ENCODE measurements around the gene TRHDE.

Gene TRHDE

DNA sequence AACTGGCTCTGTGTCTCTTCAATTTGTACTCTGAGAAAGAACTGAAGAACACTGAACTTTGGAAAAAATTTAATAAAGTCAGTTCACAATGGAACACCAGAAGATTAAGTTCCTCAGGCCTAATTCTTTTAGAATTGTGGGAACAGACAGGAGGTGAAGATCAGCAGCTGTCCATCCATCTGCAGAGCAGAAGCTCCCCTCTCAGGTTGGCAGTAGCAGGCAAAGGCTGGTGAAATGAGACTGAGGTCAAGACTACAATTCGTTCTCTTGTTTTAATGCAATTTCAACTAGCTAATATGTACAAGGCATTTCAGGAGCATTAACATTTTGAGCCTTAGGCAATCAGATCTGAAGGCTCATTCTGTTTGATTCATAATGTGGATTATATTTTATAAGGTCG lies 10.3 kb upstream of the TRHDE start:
- no peak for TF ChIP-seq CTCF (IDR thresholded peaks at IDR 0.05)
- DNase-seq: no peak
- Mint-ChIP-seq H3K4me3 (no peak overlapping the region), H3K36me3 (ENCODE audit: low read depth) (no peaks in the 10 kb centered on the region), H3K9me3 (no peaks in the 10 kb centered on the region), H3K27me3 (ENCODE audit: low read depth, poor library complexity) (peaks cover 3% of the 10 kb centered on the region), H3K4me1 (no peaks in the 10 kb centered on the region), H3K27ac (no peak overlapping the region)

DNA sequence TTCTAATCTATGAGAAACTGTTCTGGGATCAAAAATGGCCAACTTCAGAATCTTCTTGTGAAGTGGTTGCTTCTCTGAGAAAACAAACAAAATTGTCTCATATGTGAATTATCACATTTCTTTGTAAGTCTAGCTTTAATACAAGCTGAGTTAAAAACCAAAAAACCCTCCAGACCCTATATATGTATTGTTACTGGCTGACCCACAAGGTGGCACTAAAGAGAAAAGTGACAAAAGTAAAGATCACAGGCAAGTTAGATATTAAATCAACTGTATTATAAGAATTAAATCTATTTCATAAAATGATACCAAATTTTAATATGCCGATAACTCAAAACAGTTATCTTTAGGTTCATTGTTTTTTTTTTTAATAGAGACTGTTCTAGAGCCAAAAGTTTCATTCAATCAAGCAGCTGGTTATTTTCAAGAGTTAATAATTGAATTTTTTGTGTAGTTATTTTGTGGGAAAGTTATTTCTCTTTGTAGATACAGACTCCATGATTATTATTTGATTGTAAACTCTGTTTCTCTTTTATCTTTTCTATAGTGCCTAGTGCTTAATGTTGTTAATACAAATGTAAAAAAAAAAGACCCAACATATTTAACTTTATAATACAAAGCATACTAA lies 7.5 kb upstream of the TRHDE start:
- no peak for DNase-seq
- Mint-ChIP-seq H3K27ac (no peak overlapping the region), H3K27me3 (ENCODE audit: low read depth, poor library complexity) (no peaks in the 10 kb centered on the region), H3K9me3 (no peaks in the 10 kb centered on the region), H3K4me1 (no peaks in the 10 kb centered on the region), H3K4me3 (no peak overlapping the region), H3K36me3 (ENCODE audit: low read depth) (no peaks in the 10 kb centered on the region)
- peak; percentile 55 for TF ChIP-seq CTCF (IDR thresholded peaks at IDR 0.05)

GRCh38 chr12:72267974-72268373 lies 4.2 kb upstream of the TRHDE start:
- no peak for TF ChIP-seq CTCF (IDR thresholded peaks at IDR 0.05)
- Mint-ChIP-seq H3K36me3 (ENCODE audit: low read depth) (no peaks in the 10 kb centered on the region), H3K27me3 (ENCODE audit: low read depth, poor library complexity) (peaks cover 32% of the 10 kb centered on the region), H3K27ac (no peak overlapping the region), H3K4me1 (peaks cover 17% of the 10 kb centered on the region), H3K9me3 (no peaks in the 10 kb centered on the region), H3K4me3 (no peak overlapping the region)
- no peak for DNase-seq

DNA sequence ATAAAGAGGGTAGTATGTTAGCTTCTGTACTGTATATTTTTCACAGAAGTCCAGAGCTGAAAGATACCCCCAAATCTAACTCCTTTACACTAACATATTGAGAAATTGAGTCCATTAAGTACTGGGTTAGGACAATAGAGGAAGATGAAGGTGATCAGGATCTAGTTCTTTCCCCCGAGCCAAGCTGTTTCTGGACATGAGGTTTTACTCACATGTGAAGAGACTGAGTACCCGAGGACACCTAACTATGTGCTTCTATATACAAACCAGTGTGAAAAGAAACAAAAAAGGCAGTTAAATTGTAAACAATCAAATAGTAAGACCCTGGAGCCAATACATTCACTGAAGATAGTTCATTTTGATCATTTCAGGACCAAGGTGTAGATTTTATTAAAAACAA lies 3.8 kb upstream of the TRHDE start:
- TF ChIP-seq CTCF (IDR thresholded peaks at IDR 0.05): no peak
- Mint-ChIP-seq H3K36me3 (ENCODE audit: low read depth) (no peaks in the 10 kb centered on the region), H3K4me3 (no peak overlapping the region), H3K9me3 (no peaks in the 10 kb centered on the region), H3K27me3 (ENCODE audit: low read depth, poor library complexity) (peaks cover 37% of the 10 kb centered on the region), H3K27ac (no peak overlapping the region), H3K4me1 (peaks cover 17% of the 10 kb centered on the region)
- DNase-seq: no peak

DNA sequence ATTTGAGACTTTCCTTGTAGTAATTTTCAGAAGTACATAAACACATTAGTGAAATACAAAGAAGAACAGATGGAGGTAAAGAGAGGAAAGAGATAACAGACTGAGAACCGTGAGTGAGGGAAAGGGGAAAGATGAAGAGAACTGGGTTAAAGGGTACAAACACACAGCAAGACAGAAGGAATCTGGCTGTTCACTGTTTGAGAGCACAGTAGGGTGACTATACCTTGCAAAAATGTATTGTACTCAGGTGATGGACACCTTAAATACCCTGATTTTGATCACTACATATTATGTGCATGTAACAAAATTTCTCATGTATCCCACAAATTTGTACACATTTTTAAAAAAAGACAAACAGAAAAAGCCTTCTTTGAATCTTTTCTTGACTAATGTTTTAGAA lies 2.7 kb upstream of the TRHDE start:
- peaks cover 48% of the 10 kb centered on the region for H3K27me3 Mint-ChIP-seq (ENCODE audit: low read depth, poor library complexity)
- no peak for TF ChIP-seq CTCF (IDR thresholded peaks at IDR 0.05)

DNA sequence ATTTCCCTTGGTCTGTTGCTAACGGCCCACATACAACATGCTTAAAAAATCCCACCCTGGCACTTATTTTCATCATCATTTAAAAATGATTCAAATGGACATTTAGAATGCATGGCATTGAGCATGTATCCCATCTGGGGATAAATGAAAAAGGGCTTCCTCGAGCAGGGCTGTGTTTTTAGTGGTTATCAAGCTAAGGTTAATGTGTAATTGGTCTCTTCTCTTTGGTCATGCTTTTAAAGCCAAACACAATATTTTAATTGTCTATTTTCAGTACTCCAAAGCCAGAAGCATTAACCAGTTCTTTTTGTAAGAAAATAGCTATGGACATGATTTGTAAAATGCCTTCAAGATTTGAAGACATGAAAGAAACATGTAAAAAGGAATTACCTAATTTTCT lies 1.9 kb upstream of the TRHDE start:
- H3K4me3 Mint-ChIP-seq: no peak overlapping the region
- no peak overlapping the region for H3K27ac Mint-ChIP-seq
- H3K27me3 Mint-ChIP-seq (ENCODE audit: low read depth, poor library complexity): peaks cover 55% of the 10 kb centered on the region
- no peak for DNase-seq
- H3K9me3 Mint-ChIP-seq: no peaks in the 10 kb centered on the region
- peaks cover 26% of the 10 kb centered on the region for H3K4me1 Mint-ChIP-seq
- TF ChIP-seq CTCF (IDR thresholded peaks at IDR 0.05): no peak
- no peaks in the 10 kb centered on the region for H3K36me3 Mint-ChIP-seq (ENCODE audit: low read depth)

More for the DNA sequence above, 2.7 kb upstream of the TRHDE start:
- peaks cover 26% of the 10 kb centered on the region for H3K4me1 Mint-ChIP-seq
- no peak for DNase-seq
- H3K36me3 Mint-ChIP-seq (ENCODE audit: low read depth): no peaks in the 10 kb centered on the region
- no peak overlapping the region for H3K27ac Mint-ChIP-seq
- no peaks in the 10 kb centered on the region for H3K9me3 Mint-ChIP-seq
- H3K4me3 Mint-ChIP-seq: no peak overlapping the region

Data from nephron progenitor cell (in vitro differentiated cells).